HS-27A (cell line): Measurements from ENCODE around the gene RAB13.
"Not testable (repeated sequence)": the region's sequence is repeated elsewhere in the genome, so short reads cannot be mapped to it uniquely, and the experiment has no call there.

ENCODE experiments used
- DNase-seq: peaks from one replicate; pipeline ENCODE4 v3.0.0-alpha.2; 2012; ENCODE audit warnings: low read depth, missing footprints

The RAB13 gene

GRCh38 chr1:153985941-153986761 is at the start of gene RAB13:
TSS of gene RAB13 (minus strand) at chr1:153986339. CDS start at chr1:153986236, 103 bp downstream.
- peak; percentile 60 for DNase-seq

GRCh38 chr1:154033697-154034096 is 47.6 kb upstream of the RAB13 start:
- DNase-seq = not testable (repeated sequence)

- no peak for DNase-seq
Observed at GRCh38 chr1:154019940-154020339, 33.8 kb upstream of the RAB13 start.

GRCh38 chr1:154019269-154019668 is 33.1 kb upstream of the RAB13 start:
- no peak for DNase-seq

GRCh38 chr1:154014154-154014907 is 28.2 kb upstream of the RAB13 start:
- no peak for DNase-seq

GRCh38 chr1:154012543-154012942 is 26.4 kb upstream of the RAB13 start:
- not testable (repeated sequence) for DNase-seq

GRCh38 chr1:154012129-154012528 is 26.0 kb upstream of the RAB13 start:
- DNase-seq = no peak

- no peak for DNase-seq
Observed at GRCh38 chr1:154006136-154006535, 20.0 kb upstream of the RAB13 start.

GRCh38 chr1:154000420-154000819 is 14.3 kb upstream of the RAB13 start:
- DNase-seq = no peak

GRCh38 chr1:153996882-153997281 is 10.7 kb upstream of the RAB13 start:
- DNase-seq = not testable (repeated sequence)

GRCh38 chr1:153995640-153996039 is 9.5 kb upstream of the RAB13 start:
- DNase-seq = no peak

GRCh38 chr1:153995202-153995601 is 9.1 kb upstream of the RAB13 start:
- DNase-seq = no peak

- no peak for DNase-seq
Observed at GRCh38 chr1:153991806-153992205, 5.7 kb upstream of the RAB13 start.

- no peak for DNase-seq
Observed at GRCh38 chr1:153991151-153991630, 5.1 kb upstream of the RAB13 start.

GRCh38 chr1:153990468-153991150 is 4.5 kb upstream of the RAB13 start, which contains the start of gene RPS27:
TSS of gene RPS27 (plus strand) at chr1:153990762. CDS start at chr1:153990797, 35 bp downstream.
- peak; percentile 89 for DNase-seq

- DNase-seq = no peak
Observed at GRCh38 chr1:153987621-153988020, 1.5 kb upstream of the RAB13 start.

GRCh38 chr1:153985341-153985912 is 712 bp downstream of the RAB13 start:
- DNase-seq = peak; percentile 36

GRCh38 chr1:153984123-153984894 is 1.8 kb downstream of the RAB13 start:
- DNase-seq = no peak

- DNase-seq = not testable (repeated sequence)
Observed at GRCh38 chr1:153981735-153982134, 4.4 kb downstream of the RAB13 start.

GRCh38 chr1:153979091-153979490 is 7.0 kb downstream of the RAB13 start:
- DNase-seq = not testable (repeated sequence)

- no peak for DNase-seq
Observed at GRCh38 chr1:153978274-153978909, 7.7 kb downstream of the RAB13 start.
